ENCODE measurements around the gene CDC40. TPM values are rescaled to one million over a fixed set of nuclear protein-coding genes. Genes with fewer than 3 reads are reported as not detected.

CDC40 gene
- total and polyA plus RNA-seq, 9 of the 15 experiments (the other 6 are each of a cell fraction or from before 2014, with no cell fraction given), result 9.7 to 26.3 (median 15.7) TPM

DNA sequence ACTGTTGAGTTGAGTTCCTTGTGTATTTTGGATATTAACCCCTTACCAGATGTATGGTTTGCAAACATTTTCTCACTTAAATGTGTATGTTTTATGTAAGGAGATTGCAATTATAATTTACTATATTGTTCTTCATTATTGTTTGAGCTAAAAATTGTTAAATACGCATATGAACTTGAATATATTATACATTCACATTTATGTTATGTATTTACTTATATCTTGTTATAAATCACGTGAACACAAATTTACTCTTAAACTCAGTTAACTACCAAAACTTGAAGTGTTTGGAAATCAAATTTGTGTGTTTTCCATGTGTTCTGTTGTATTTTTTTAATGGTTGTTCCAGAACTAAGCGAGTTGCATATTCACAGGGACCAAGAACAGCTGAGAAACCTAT, 18.3 kb downstream of the CDC40 start (continued):
- TF ChIP-seq, protein P1, sequence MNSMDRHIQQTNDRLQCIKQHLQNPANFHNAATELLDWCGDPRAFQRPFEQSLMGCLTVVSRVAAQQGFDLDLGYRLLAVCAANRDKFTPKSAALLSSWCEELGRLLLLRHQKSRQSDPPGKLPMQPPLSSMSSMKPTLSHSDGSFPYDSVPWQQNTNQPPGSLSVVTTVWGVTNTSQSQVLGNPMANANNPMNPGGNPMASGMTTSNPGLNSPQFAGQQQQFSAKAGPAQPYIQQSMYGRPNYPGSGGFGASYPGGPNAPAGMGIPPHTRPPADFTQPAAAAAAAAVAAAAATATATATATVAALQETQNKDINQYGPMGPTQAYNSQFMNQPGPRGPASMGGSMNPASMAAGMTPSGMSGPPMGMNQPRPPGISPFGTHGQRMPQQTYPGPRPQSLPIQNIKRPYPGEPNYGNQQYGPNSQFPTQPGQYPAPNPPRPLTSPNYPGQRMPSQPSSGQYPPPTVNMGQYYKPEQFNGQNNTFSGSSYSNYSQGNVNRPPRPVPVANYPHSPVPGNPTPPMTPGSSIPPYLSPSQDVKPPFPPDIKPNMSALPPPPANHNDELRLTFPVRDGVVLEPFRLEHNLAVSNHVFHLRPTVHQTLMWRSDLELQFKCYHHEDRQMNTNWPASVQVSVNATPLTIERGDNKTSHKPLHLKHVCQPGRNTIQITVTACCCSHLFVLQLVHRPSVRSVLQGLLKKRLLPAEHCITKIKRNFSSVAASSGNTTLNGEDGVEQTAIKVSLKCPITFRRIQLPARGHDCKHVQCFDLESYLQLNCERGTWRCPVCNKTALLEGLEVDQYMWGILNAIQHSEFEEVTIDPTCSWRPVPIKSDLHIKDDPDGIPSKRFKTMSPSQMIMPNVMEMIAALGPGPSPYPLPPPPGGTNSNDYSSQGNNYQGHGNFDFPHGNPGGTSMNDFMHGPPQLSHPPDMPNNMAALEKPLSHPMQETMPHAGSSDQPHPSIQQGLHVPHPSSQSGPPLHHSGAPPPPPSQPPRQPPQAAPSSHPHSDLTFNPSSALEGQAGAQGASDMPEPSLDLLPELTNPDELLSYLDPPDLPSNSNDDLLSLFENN (IDR thresholded peaks at IDR 0.05; ENCODE audit: low read depth in 2 of 2, low read length in 2 of 2), result no peak
- TF ChIP-seq CHD1 (IDR thresholded peaks at IDR 0.05; ENCODE audit: low read length), result no peak
- TF ChIP-seq ZNF140 (CRISPR knock-in tag; IDR thresholded peaks at IDR 0.05), result peak; percentile 92
- TF ChIP-seq FOXP1 (CRISPR knock-in tag; IDR thresholded peaks at IDR 0.05), result no peak
- TF ChIP-seq PHB2 (IDR thresholded peaks at IDR 0.05; ENCODE audit: low read depth), result no peak
- no peak for TF ChIP-seq TAF9B (IDR thresholded peaks at IDR 0.05; ENCODE audit: partially characterized antibody)
- TF ChIP-seq SIN3B (IDR thresholded peaks at IDR 0.05; ENCODE audit: low read depth), result no peak
- TF ChIP-seq, protein P2, sequence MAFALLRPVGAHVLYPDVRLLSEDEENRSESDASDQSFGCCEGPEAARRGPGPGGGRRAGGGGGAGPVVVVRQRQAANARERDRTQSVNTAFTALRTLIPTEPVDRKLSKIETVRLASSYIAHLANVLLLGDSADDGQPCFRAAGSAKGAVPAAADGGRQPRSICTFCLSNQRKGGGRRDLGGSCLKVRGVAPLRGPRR (CRISPR knock-in tag; IDR thresholded peaks at IDR 0.05), result peak; percentile 54; the same call in 1 of the 2 replicates
- TF ChIP-seq MCM7 (IDR thresholded peaks at IDR 0.05), result no peak
- no peak for TF ChIP-seq ZNF436 (CRISPR knock-in tag; IDR thresholded peaks at IDR 0.05)
- TF ChIP-seq, protein P3, sequence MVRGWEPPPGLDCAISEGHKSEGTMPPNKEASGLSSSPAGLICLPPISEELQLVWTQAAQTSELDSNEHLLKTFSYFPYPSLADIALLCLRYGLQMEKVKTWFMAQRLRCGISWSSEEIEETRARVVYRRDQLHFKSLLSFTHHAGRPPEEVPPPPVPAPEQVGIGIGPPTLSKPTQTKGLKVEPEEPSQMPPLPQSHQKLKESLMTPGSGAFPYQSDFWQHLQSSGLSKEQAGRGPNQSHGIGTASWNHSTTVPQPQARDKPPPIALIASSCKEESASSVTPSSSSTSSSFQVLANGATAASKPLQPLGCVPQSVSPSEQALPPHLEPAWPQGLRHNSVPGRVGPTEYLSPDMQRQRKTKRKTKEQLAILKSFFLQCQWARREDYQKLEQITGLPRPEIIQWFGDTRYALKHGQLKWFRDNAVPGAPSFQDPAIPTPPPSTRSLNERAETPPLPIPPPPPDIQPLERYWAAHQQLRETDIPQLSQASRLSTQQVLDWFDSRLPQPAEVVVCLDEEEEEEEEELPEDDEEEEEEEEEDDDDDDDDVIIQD (CRISPR knock-in tag; IDR thresholded peaks at IDR 0.05), result 0 out of 2 replicates have a peak, but pooled peaks have one; percentile 72
- TF ChIP-seq, protein P4, sequence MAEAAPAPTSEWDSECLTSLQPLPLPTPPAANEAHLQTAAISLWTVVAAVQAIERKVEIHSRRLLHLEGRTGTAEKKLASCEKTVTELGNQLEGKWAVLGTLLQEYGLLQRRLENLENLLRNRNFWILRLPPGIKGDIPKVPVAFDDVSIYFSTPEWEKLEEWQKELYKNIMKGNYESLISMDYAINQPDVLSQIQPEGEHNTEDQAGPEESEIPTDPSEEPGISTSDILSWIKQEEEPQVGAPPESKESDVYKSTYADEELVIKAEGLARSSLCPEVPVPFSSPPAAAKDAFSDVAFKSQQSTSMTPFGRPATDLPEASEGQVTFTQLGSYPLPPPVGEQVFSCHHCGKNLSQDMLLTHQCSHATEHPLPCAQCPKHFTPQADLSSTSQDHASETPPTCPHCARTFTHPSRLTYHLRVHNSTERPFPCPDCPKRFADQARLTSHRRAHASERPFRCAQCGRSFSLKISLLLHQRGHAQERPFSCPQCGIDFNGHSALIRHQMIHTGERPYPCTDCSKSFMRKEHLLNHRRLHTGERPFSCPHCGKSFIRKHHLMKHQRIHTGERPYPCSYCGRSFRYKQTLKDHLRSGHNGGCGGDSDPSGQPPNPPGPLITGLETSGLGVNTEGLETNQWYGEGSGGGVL (CRISPR knock-in tag; IDR thresholded peaks at IDR 0.05), result no peak
- TF ChIP-seq, protein P5, sequence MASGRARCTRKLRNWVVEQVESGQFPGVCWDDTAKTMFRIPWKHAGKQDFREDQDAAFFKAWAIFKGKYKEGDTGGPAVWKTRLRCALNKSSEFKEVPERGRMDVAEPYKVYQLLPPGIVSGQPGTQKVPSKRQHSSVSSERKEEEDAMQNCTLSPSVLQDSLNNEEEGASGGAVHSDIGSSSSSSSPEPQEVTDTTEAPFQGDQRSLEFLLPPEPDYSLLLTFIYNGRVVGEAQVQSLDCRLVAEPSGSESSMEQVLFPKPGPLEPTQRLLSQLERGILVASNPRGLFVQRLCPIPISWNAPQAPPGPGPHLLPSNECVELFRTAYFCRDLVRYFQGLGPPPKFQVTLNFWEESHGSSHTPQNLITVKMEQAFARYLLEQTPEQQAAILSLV (tag; IDR thresholded peaks at IDR 0.05), result no peak
- TF ChIP-seq, protein P6, sequence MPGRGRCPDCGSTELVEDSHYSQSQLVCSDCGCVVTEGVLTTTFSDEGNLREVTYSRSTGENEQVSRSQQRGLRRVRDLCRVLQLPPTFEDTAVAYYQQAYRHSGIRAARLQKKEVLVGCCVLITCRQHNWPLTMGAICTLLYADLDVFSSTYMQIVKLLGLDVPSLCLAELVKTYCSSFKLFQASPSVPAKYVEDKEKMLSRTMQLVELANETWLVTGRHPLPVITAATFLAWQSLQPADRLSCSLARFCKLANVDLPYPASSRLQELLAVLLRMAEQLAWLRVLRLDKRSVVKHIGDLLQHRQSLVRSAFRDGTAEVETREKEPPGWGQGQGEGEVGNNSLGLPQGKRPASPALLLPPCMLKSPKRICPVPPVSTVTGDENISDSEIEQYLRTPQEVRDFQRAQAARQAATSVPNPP (IDR thresholded peaks at IDR 0.05; ENCODE audit: borderline replicate concordance, insufficient read depth, insufficient read length), result no peak
- no peak for TF ChIP-seq MCM2 (IDR thresholded peaks at IDR 0.05; ENCODE audit: low read depth)
- no peak for TF ChIP-seq PHF21A (IDR thresholded peaks at IDR 0.05; ENCODE audit: borderline replicate concordance, low read depth)
- TF ChIP-seq, protein P7, sequence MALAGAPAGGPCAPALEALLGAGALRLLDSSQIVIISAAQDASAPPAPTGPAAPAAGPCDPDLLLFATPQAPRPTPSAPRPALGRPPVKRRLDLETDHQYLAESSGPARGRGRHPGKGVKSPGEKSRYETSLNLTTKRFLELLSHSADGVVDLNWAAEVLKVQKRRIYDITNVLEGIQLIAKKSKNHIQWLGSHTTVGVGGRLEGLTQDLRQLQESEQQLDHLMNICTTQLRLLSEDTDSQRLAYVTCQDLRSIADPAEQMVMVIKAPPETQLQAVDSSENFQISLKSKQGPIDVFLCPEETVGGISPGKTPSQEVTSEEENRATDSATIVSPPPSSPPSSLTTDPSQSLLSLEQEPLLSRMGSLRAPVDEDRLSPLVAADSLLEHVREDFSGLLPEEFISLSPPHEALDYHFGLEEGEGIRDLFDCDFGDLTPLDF (CRISPR knock-in tag; IDR thresholded peaks at IDR 0.05), result no peak
